Choroid plexus epithelial cell (primary cell): Measurements from ENCODE around the gene SLX9.

Experiments used
- DNase-seq: peaks from one replicate; pipeline ENCODE4 v3.0.0-alpha.2; 2010; ENCODE audit warnings: low read depth
- H3K4me3 ChIP-seq: 2 replicates; pipeline ENCODE4 v1.5.1; 2011; ENCODE audit warnings: low read depth, mild to moderate bottlenecking, control low read depth, low read length, moderate library complexity
- TF ChIP-seq, protein P1 (sequence below): conservative IDR thresholded peaks from 2 replicates; pipeline ENCODE4 v1.5.1; 2011; ENCODE audit warnings: low read depth, mild to moderate bottlenecking, control low read depth, inconsistent platforms, low read length, moderate library complexity

SLX9 gene

GRCh38 chr21:44970766-44971671, 31.2 kb downstream of the SLX9 start:
- no peak overlapping the region for H3K4me3 ChIP-seq
- no peak for DNase-seq
- TF ChIP-seq, protein P1, sequence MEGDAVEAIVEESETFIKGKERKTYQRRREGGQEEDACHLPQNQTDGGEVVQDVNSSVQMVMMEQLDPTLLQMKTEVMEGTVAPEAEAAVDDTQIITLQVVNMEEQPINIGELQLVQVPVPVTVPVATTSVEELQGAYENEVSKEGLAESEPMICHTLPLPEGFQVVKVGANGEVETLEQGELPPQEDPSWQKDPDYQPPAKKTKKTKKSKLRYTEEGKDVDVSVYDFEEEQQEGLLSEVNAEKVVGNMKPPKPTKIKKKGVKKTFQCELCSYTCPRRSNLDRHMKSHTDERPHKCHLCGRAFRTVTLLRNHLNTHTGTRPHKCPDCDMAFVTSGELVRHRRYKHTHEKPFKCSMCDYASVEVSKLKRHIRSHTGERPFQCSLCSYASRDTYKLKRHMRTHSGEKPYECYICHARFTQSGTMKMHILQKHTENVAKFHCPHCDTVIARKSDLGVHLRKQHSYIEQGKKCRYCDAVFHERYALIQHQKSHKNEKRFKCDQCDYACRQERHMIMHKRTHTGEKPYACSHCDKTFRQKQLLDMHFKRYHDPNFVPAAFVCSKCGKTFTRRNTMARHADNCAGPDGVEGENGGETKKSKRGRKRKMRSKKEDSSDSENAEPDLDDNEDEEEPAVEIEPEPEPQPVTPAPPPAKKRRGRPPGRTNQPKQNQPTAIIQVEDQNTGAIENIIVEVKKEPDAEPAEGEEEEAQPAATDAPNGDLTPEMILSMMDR = no peak

DNA sequence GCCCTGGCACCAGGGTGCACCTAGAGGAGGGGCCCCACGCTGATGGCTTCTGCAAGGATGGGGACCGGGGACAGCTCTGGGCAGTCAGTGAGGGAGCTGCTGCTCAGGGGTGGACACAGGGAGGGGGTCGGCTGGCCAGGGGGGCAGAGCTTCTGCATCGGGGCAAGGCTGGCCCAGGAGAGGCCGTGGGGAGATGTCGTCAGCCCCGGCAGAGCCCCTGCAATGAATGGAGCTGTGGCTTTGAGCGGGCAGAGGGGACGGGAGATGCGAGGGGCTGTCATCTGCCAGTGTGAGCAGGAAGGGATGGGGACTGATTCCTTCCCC, 31.8 kb downstream of the SLX9 start:
- TF ChIP-seq, protein P1 = no peak
- no peak for DNase-seq
- no peak overlapping the region for H3K4me3 ChIP-seq

- DNase-seq = no peak
- TF ChIP-seq, protein P1 = no peak
- no peak overlapping the region for H3K4me3 ChIP-seq
These were observed 32.5 kb downstream of the SLX9 start for GRCh38 chr21:44972301-44972814.

GRCh38 chr21:44972821-44973220, 33.0 kb downstream of the SLX9 start:
- TF ChIP-seq, protein P1 = no peak
- DNase-seq = no peak
- H3K4me3 ChIP-seq = no peak overlapping the region

DNA sequence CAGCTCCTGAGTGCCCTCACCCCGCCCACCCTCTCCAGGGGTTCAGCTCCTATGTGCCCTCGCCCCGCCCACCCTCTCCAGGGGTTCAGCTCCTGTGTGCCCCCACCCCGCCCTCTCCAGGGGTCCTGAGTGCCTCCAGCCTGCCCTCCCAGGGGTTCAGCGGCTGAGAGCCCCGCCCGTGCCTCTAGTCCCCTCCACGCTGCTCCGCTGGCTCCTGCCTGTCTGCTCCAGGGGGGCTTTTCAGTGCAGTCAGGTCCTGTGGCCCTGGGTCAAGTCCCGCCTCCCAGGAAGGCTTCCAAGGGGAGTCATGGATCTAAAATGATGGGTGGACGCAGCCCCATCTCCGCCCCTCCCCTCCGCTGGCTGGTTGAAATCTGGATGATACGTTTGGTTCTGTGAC, 33.8 kb downstream of the SLX9 start:
- TF ChIP-seq, protein P1 = no peak
- H3K4me3 ChIP-seq = no peak overlapping the region
- no peak for DNase-seq

GRCh38 chr21:44974676-44975075, 34.8 kb downstream of the SLX9 start:
- H3K4me3 ChIP-seq = no peak overlapping the region
- DNase-seq = no peak
- TF ChIP-seq, protein P1 = no peak
